Tibial nerve (tissue), 4 donors: Measurements from ENCODE around the gene RPS3A.

Experiments
- CTCF ChIP-seq, 5 experiments: fragments of 200-600 bp in 3 of 5; fragments of 450-650 bp in 2 of 5; sonication (generic) in 3 of 5; IDR thresholded peaks; one replicate each; pipeline ENCODE4 v1.5.1; 2016 to 2019; ENCODE audit warnings: antibody characterized with exemption in 5 of 5, mild to moderate bottlenecking in 3 of 5, moderate library complexity in 2 of 5
- EP300 ChIP-seq, 2 donors: sonication (generic); formaldehyde crosslinking; IDR thresholded peaks; one replicate each; pipeline ENCODE4 v1.6.1; 2017; ENCODE audit warnings: antibody characterized with exemption in 2 of 2, mild to moderate bottlenecking in 1 of 2
- POLR2A ChIP-seq, 2 donors: fragments of 450-650 bp; IDR thresholded peaks; one replicate each; pipeline ENCODE4 v1.6.1; 2017; ENCODE audit warnings: antibody characterized with exemption in 2 of 2, mild to moderate bottlenecking in 2 of 2, moderate library complexity in 2 of 2

- no peak for TF ChIP-seq CTCF (IDR thresholded peaks at IDR 0.05)
- no peak for TF ChIP-seq POLR2A (IDR thresholded peaks at IDR 0.05)
- TF ChIP-seq EP300 (IDR thresholded peaks at IDR 0.05): no peak
Observed at GRCh38 chr4:151133311-151133710, 33.9 kb downstream of the RPS3A start.
